Measurements from ENCODE around the gene UNC5B. TPM values are rescaled to one million over a fixed set of nuclear protein-coding genes. Genes with fewer than 3 reads are reported as not detected.

Gene UNC5B
- polyA plus RNA-seq, 1 donor (not counting 4 experiments of a cell fraction or from before 2014, with no cell fraction given), result 1.1 TPM

DNA sequence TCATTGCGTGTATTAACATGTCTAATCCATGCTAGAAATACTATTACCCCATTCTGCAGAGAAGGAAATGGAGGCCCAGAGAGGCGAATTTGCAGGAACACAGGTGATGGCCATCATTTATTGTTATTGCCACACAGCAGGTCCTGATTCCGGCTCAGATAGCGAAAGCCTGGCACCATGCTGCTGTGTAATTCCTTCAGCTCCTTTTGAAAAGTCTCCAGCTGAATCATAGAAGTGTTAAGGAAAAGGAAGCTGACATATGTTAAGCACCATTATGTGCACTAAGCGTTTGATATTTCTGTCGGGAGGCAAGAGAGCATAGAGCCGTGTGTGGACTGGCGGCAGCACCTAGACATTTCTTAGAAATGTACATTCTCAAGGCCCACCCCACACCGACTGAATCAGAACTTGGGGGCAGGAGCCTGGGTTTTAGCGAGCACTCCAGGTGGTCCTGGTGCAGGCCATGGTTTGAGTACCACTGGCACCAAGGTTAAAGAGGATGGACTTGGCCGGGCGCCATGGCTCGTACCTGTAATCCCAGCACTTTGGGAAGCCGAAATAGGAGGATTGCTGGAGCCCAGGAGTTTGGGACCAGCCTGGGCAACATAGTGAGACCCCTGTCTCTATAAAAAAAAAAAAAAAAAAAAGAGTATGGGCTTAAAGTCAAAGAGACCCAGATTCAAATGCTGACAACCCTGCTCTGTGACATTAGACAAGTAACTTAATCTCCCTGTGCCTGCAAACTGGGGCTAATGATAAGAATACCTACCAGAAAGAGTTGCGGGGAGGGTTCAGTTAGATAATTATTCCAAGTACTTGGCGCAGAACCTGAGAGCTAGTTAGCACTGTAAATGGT, 52.2 kb downstream of the UNC5B start:
- no peaks in the 10 kb centered on the region for H3K9me3 ChIP-seq (ENCODE audit: control insufficient read depth, low read depth, low read length)
- no peak overlapping the region for H2AFZ ChIP-seq (ENCODE audit: control insufficient read depth, low read length)
- DNase-seq (ENCODE audit: low read depth, low spot score) (no peak), FAIRE-seq (no peak)
- H3K4me2 ChIP-seq (ENCODE audit: control insufficient read depth, extremely low read depth, insufficient read depth, low read depth, low read length), result no peak overlapping the region
- dilution Hi-C loops (cut with MboI; ENCODE audit: extremely low pct_ligation_motif_present, low sequenced_read_pairs), result no loop called here
- TF ChIP-seq CTCF (optimal IDR thresholded peaks at IDR 0.05 in 1 of 3, IDR thresholded peaks at IDR 0.05 in 1 of 3, conservative IDR thresholded peaks at IDR 0.05 in 1 of 3; ENCODE audit: extremely low read depth in 1 of 3, insufficient read depth in 2 of 3, low read length in 3 of 3) (no peak), EZH2 (IDR thresholded peaks at IDR 0.05; ENCODE audit: low read length) (no peak)
- no peaks in the 10 kb centered on the region for H3K9me1 ChIP-seq (ENCODE audit: control insufficient read depth, extremely low read depth, insufficient read depth, low read length)
- no peaks in the 10 kb centered on the region for H4K20me1 ChIP-seq (ENCODE audit: control insufficient read depth, extremely low read depth, insufficient read depth, low read length)
- H3K27ac ChIP-seq (ENCODE audit: control insufficient read depth, insufficient read depth, low read length), result no peak overlapping the region
- H3K79me2 ChIP-seq (ENCODE audit: control insufficient read depth, insufficient read depth, low read length), result no peaks in the 10 kb centered on the region
- no peak overlapping the region for H3K9ac ChIP-seq (ENCODE audit: control insufficient read depth, extremely low read depth, insufficient read depth, low read length)
- no peaks in the 10 kb centered on the region for H3K36me3 ChIP-seq (ENCODE audit: control insufficient read depth in 2 of 2, extremely low read depth in 1 of 2, insufficient read depth in 2 of 2, low read length in 2 of 2)
- H3K4me1 ChIP-seq (ENCODE audit: control insufficient read depth, extremely low read depth, insufficient read depth, low read length), result peaks cover 27% of the 10 kb centered on the region
- H3K27me3 ChIP-seq (ENCODE audit: control insufficient read depth, extremely low read depth, insufficient read depth, low read length), result no peaks in the 10 kb centered on the region
- no peak overlapping the region for H3K4me3 ChIP-seq (ENCODE audit: control insufficient read depth in 2 of 3, extremely low read depth in 1 of 3, insufficient read depth in 2 of 3, low read depth in 1 of 3, low read length in 3 of 3)

GRCh38 chr10:71265201-71265575, 52.8 kb downstream of the UNC5B start:
- no peak for DNase-seq (ENCODE audit: low read depth, low spot score)
- no peak overlapping the region for H3K27ac ChIP-seq (ENCODE audit: control insufficient read depth, insufficient read depth, low read length)
- H3K4me1 ChIP-seq (ENCODE audit: control insufficient read depth, extremely low read depth, insufficient read depth, low read length), result peaks cover 21% of the 10 kb centered on the region
- dilution Hi-C loops (cut with MboI; ENCODE audit: extremely low pct_ligation_motif_present, low sequenced_read_pairs), result no loop called here
- no peak overlapping the region for H2AFZ ChIP-seq (ENCODE audit: control insufficient read depth, low read length)
- H3K79me2 ChIP-seq (ENCODE audit: control insufficient read depth, insufficient read depth, low read length), result no peaks in the 10 kb centered on the region
- H3K9ac ChIP-seq (ENCODE audit: control insufficient read depth, extremely low read depth, insufficient read depth, low read length), result no peak overlapping the region
- no peak overlapping the region for H3K4me3 ChIP-seq (ENCODE audit: control insufficient read depth in 2 of 3, extremely low read depth in 1 of 3, insufficient read depth in 2 of 3, low read depth in 1 of 3, low read length in 3 of 3)
- no peaks in the 10 kb centered on the region for H3K27me3 ChIP-seq (ENCODE audit: control insufficient read depth, extremely low read depth, insufficient read depth, low read length)
- H3K4me2 ChIP-seq (ENCODE audit: control insufficient read depth, extremely low read depth, insufficient read depth, low read depth, low read length), result no peak overlapping the region
- no peak for FAIRE-seq
- no peaks in the 10 kb centered on the region for H3K9me1 ChIP-seq (ENCODE audit: control insufficient read depth, extremely low read depth, insufficient read depth, low read length)
- no peaks in the 10 kb centered on the region for H4K20me1 ChIP-seq (ENCODE audit: control insufficient read depth, extremely low read depth, insufficient read depth, low read length)
- H3K36me3 ChIP-seq (ENCODE audit: control insufficient read depth in 2 of 2, extremely low read depth in 1 of 2, insufficient read depth in 2 of 2, low read length in 2 of 2), result no peaks in the 10 kb centered on the region
- TF ChIP-seq EZH2 (IDR thresholded peaks at IDR 0.05; ENCODE audit: low read length) (no peak), CTCF (optimal IDR thresholded peaks at IDR 0.05 in 1 of 3, IDR thresholded peaks at IDR 0.05 in 1 of 3, conservative IDR thresholded peaks at IDR 0.05 in 1 of 3; ENCODE audit: extremely low read depth in 1 of 3, insufficient read depth in 2 of 3, low read length in 3 of 3) (no peak)
- no peaks in the 10 kb centered on the region for H3K9me3 ChIP-seq (ENCODE audit: control insufficient read depth, low read depth, low read length)
